Loucy (cell line): ENCODE data around the gene EPB41L2.

Experiments used
- EZH2phosphoT487 ChIP-seq: fragments of 200-600 bp; IDR thresholded peaks from 2 replicates; pipeline ENCODE4 v1.6.1; 2018; ENCODE audit warnings: antibody characterized with exemption, mild to moderate bottlenecking, moderate library complexity, borderline replicate concordance
- TF ChIP-seq, protein P1 (sequence below): fragments of 200-600 bp; sonication (generic); conservative IDR thresholded peaks from 2 replicates; pipeline ENCODE4 v1.5.1; 2014; ENCODE audit warnings: mild to moderate bottlenecking, antibody characterized with exemption, low read length

- TF ChIP-seq, protein P1, sequence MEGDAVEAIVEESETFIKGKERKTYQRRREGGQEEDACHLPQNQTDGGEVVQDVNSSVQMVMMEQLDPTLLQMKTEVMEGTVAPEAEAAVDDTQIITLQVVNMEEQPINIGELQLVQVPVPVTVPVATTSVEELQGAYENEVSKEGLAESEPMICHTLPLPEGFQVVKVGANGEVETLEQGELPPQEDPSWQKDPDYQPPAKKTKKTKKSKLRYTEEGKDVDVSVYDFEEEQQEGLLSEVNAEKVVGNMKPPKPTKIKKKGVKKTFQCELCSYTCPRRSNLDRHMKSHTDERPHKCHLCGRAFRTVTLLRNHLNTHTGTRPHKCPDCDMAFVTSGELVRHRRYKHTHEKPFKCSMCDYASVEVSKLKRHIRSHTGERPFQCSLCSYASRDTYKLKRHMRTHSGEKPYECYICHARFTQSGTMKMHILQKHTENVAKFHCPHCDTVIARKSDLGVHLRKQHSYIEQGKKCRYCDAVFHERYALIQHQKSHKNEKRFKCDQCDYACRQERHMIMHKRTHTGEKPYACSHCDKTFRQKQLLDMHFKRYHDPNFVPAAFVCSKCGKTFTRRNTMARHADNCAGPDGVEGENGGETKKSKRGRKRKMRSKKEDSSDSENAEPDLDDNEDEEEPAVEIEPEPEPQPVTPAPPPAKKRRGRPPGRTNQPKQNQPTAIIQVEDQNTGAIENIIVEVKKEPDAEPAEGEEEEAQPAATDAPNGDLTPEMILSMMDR, result no peak
- TF ChIP-seq EZH2phosphoT487, result no peak
Measured at GRCh38 chr6:131001945-131002660, 60.9 kb downstream of the EPB41L2 start.
